Omental fat pad (tissue), 4 donors: ENCODE measurements around the gene RXFP2. TPM values are rescaled to one million over a fixed set of nuclear protein-coding genes. Genes with fewer than 3 reads are reported as not detected.

Source experiments
- ATAC-seq: fragments of 150-250 bp; one replicate; pipeline ENCODE4 v1.9.1; 2016; ENCODE audit warnings: mild to moderate bottlenecking, moderate library complexity; ENCODE audit not compliant: low FRiP score
- DNase-seq: peaks from one replicate; pipeline ENCODE4 v3.0.0-alpha.2; 2019; ENCODE audit warnings: low spot score
- total RNA-seq, 4 donors: library from RNA; depleted of rRNA; stranded (reverse); fragments of >200 nt; gene quantifications; one replicate each; pipeline ENCODE4 v1.1.0, GENCODE V29; 2016
- TF ChIP-seq, protein P1 (sequence below), 3 donors: fragments of 450-650 bp; IDR thresholded peaks; one replicate each; pipeline ENCODE4 v1.5.1; 2016 to 2017; ENCODE audit warnings: antibody characterized with exemption in 3 of 3, mild to moderate bottlenecking in 3 of 3, moderate library complexity in 2 of 3

RXFP2 gene
- total RNA-seq, 4 donors from 2014 or later: 0.63 TPM; not detected in 3

GRCh38 chr13:31765138-31765785 is 25.9 kb downstream of the RXFP2 start:
- TF ChIP-seq, protein P1, sequence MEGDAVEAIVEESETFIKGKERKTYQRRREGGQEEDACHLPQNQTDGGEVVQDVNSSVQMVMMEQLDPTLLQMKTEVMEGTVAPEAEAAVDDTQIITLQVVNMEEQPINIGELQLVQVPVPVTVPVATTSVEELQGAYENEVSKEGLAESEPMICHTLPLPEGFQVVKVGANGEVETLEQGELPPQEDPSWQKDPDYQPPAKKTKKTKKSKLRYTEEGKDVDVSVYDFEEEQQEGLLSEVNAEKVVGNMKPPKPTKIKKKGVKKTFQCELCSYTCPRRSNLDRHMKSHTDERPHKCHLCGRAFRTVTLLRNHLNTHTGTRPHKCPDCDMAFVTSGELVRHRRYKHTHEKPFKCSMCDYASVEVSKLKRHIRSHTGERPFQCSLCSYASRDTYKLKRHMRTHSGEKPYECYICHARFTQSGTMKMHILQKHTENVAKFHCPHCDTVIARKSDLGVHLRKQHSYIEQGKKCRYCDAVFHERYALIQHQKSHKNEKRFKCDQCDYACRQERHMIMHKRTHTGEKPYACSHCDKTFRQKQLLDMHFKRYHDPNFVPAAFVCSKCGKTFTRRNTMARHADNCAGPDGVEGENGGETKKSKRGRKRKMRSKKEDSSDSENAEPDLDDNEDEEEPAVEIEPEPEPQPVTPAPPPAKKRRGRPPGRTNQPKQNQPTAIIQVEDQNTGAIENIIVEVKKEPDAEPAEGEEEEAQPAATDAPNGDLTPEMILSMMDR (IDR thresholded peaks at IDR 0.05): no peak
- ATAC-seq (no peak), DNase-seq (no peak)

- ATAC-seq (no peak), DNase-seq (no peak)
- TF ChIP-seq, protein P1 (IDR thresholded peaks at IDR 0.05): no peak
Observed at GRCh38 chr13:31767175-31767900, 28.0 kb downstream of the RXFP2 start.

DNA sequence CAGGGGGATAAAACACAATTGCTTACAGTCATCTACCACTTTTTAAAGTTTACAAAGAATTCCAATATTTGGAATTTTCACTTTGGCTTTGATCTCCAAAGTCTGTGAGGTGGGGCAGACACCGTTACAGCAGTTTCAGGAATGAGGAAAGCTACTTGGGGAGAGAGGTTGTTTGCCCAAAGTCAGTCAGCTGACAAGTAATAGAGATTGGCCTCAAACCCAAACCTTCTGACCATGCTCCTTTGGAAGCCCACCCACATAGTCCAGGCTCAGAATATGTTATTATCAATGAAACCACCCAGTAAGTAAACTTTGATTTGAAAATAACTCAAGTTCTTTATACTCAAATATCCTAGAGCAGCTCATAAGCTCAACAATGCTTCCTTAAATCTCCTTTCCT is 29.0 kb downstream of the RXFP2 start:
- DNase-seq: no peak
- no peak for ATAC-seq
- TF ChIP-seq, protein P1 (IDR thresholded peaks at IDR 0.05): no peak

DNA sequence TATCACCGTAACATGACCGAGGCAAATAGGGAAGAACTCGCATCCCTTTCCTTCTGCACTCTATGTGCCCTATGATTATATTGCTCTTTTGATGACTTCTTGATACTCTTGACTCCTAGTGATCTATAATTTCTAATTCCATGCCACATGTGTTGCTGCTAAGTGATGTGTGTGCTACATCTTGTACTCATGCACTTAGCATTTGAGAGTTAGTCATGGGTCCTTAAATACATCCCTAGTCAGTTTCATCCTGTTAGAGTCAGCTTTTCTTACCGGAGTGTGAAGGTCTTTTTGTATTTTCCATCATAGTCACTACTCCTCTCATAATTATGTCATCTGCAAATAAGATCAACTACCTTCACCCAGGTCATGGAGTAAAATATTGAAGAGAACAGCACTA is 30.2 kb downstream of the RXFP2 start:
- no peak for ATAC-seq
- TF ChIP-seq, protein P1 (IDR thresholded peaks at IDR 0.05): no peak

DNA sequence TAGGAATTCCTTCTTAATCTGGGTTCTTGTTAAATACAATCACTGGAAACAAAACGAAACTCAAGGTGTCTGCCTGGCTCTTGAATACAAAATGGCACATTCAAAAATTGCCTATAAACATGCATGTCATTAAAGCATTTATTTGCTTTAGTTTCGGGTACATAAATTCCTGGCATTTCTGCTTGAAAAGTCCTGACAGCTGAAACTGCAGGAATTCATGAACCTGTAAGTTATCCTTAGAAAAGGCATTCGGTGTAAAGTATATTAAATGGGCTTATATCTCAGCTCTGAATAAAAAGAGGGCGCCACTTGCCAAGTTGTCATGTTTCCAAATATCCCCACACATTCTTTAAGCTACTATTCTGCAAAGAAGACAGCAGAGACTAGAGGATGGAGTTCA is 32.9 kb downstream of the RXFP2 start:
- ATAC-seq (no peak), DNase-seq (no peak)
- TF ChIP-seq, protein P1 (IDR thresholded peaks at IDR 0.05): no peak

More for the DNA sequence above, 30.2 kb downstream of the RXFP2 start:
- DNase-seq: no peak

DNA sequence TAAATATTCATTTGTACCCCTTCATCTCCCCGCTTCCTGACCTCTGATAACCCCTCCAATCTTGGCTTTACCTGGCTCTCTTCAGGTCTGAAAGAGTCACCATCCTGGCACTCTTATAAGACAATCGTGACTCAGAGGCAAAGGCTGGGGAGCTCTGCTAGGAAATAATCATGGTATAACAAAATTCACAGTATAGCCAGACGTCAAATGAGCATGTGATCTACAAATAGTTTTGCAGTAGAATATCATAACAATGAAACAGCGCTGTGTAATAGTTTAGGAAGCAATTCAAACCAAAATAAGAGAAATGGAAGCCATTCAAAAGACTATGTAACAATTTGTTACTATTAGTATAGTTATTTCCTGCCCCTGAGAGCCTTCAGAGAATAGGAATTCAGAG is 34.2 kb downstream of the RXFP2 start:
- ATAC-seq: no peak
- TF ChIP-seq, protein P1 (IDR thresholded peaks at IDR 0.05): no peak
- DNase-seq: no peak
